Measurements from ENCODE around the gene ZMIZ1.

Gene ZMIZ1

GRCh38 chr10:79347226-79347893 lies 278.6 kb downstream of the ZMIZ1 start, which contains the start of gene PPIF:
TSS of gene PPIF (plus strand) at chr10:79347469. CDS start at chr10:79347549, 80 bp downstream.
- DNase-seq: peak; percentile 91

- DNase-seq: peak; percentile 67
Observed at GRCh38 chr10:79347894-79348639, 279.3 kb downstream of the ZMIZ1 start.

GRCh38 chr10:79348640-79348988 lies 279.8 kb downstream of the ZMIZ1 start:
- DNase-seq: peak; percentile 24

DNA sequence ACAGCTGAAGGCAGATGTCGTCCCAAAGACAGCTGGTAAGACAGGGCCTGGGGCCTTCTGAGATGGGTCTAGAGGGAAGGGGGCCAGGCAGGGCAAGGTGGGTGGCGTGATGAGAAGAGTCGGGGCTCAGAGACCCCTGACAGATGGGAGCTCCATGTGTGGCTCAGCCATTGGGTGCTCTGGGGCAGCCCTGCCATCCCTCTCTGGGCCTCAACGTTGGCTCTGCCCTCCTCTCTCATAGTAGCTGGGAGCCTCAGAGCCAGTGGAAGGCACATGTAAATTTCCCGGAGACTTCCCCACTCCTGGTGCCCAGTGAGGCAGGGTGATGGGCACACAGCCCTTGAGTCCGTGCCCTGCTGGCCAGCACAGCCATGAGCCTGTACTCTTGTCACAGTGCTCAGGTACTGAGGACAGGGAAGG lies 280.3 kb downstream of the ZMIZ1 start:
- DNase-seq: no peak

DNA sequence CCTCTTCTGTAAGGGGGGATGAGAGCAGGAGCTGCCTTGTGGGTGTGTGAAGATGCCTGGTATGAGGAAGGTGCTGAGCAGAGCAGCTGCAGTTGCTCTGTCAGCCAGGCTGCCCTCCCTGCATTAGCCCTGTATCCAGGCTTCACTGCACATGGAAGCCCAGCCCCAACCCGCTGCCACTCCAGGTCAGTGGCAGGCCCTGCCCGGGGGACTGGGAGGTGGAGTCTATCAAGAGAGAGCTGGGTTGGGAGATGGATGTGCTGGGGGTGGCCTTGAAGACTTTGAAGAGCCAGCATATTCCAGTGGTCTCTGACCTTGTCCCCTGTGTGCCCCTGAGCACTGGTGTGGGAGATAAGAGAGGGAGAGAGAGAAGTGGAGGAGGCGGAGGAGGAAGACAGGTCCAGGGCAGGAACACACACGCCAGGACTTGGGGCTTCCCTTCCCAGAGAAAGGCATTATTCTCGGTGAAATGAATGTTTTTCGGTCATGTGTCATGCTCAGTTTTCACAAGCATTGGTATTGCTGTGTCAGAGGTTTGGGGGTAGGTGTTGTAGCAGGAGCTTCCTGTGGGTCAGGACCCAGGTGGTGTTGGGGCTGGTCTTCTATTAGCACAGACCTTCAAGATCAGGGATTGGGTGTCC lies 281.1 kb downstream of the ZMIZ1 start:
- DNase-seq: no peak

- DNase-seq: no peak
Observed at GRCh38 chr10:79350407-79351154, 281.8 kb downstream of the ZMIZ1 start.

- no peak for DNase-seq
Observed at GRCh38 chr10:79351332-79351731, 282.6 kb downstream of the ZMIZ1 start.

- no peak for DNase-seq
Observed at GRCh38 chr10:79352035-79352877, 283.5 kb downstream of the ZMIZ1 start.

DNA sequence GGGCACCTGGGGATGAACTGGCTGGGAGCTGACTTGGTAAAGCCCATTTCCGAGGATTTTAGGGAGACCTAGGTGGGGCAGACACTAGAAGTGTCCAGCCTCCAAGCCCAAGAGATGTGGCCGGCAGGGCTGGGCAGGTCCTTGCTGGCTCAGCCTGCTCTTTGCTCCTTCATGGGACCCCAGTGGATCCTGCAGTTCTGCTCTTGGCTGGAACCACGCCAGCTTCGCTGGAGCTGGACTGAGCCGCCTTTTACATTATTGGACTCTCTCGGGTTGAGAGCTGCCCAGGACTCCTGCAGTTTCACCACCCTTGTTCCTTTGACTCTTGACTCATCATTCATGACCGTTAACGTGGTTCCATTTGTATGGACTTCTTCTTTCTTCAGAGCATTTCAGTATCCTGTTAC lies 284.2 kb downstream of the ZMIZ1 start:
- DNase-seq: no peak

DNA sequence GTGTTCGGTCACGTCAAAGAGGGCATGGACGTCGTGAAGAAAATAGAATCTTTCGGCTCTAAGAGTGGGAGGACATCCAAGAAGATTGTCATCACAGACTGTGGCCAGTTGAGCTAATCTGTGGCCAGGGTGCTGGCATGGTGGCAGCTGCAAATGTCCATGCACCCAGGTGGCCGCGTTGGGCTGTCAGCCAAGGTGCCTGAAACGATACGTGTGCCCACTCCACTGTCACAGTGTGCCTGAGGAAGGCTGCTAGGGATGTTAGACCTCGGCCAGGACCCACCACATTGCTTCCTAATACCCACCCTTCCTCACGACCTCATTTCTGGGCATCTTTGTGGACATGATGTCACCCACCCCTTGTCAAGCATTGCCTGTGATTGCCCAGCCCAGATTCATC lies 285.0 kb downstream of the ZMIZ1 start:
- no peak for DNase-seq

DNA sequence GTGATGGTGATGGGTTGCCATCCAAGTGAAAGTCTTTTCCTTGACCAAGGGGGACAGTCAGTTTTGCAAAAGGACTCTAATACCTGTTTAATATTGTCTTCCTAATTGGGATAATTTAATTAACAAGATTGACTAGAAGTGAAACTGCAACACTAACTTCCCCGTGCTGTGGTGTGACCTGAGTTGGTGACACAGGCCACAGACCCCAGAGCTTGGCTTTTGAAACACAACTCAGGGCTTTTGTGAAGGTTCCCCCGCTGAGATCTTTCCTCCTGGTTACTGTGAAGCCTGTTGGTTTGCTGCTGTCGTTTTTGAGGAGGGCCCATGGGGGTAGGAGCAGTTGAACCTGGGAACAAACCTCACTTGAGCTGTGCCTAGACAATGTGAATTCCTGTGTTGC lies 285.4 kb downstream of the ZMIZ1 start:
- DNase-seq: no peak

DNA sequence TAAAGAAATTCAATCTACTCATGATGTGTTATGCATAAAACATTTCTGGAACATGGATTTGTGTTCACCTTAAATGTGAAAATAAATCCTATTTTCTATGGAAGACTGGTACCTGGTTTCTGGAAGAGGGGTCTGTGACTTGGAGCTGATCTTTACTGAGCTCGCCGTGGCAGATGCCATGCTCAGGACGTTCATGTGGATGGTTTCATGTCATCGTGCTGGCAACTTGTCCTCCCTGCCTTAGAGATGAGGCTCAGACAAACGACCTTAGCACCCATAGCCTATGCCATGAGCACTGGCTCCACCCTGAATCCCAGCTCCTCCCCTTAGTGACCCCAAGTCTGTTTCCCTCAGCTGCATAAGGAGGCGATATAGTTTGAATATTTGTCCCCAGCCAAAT lies 285.8 kb downstream of the ZMIZ1 start:
- no peak for DNase-seq

- DNase-seq: no peak
Observed at GRCh38 chr10:79355420-79356017, 286.8 kb downstream of the ZMIZ1 start.

DNA sequence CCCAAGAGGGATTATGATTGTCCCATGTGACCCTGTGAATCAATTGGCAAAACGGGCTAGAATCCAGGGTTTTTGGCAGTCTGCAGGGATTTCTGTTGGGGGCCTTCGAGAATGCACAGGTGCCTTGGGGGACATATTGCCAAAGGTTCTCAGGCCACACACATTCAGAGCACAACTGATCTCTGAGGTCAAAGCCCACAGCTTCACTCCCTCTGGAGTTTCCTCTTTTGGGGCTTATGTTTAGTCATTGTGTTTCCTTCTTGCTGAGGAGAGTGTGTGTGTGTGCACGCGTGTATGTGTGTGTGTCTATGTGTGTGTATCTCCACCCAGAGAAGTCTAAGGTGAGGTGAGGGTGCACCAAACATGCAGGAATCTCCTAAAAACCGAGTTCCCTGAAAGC lies 287.3 kb downstream of the ZMIZ1 start:
- DNase-seq: no peak

- DNase-seq: no peak
Observed at GRCh38 chr10:79357180-79357579, 288.4 kb downstream of the ZMIZ1 start.

GRCh38 chr10:79358811-79359210 lies 290.0 kb downstream of the ZMIZ1 start:
- no peak for DNase-seq

- no peak for DNase-seq
Observed at GRCh38 chr10:79359816-79360498, 291.2 kb downstream of the ZMIZ1 start.

- no peak for DNase-seq
Observed at GRCh38 chr10:79360499-79361342, 292.0 kb downstream of the ZMIZ1 start.

- DNase-seq: peak; percentile 74
Observed at GRCh38 chr10:79361726-79362397, 293.1 kb downstream of the ZMIZ1 start.

All from fibroblast of skin of scalp (primary cell).